ENCODE data around the gene FAM222A.

FAM222A gene

GRCh38 chr12:109744986-109745942, 31.6 kb downstream of the FAM222A start:
- Mint-ChIP-seq H3K9me3 (no peaks in the 10 kb centered on the region), H3K4me1 (no peaks in the 10 kb centered on the region), H3K27me3 (no peaks in the 10 kb centered on the region)

DNA sequence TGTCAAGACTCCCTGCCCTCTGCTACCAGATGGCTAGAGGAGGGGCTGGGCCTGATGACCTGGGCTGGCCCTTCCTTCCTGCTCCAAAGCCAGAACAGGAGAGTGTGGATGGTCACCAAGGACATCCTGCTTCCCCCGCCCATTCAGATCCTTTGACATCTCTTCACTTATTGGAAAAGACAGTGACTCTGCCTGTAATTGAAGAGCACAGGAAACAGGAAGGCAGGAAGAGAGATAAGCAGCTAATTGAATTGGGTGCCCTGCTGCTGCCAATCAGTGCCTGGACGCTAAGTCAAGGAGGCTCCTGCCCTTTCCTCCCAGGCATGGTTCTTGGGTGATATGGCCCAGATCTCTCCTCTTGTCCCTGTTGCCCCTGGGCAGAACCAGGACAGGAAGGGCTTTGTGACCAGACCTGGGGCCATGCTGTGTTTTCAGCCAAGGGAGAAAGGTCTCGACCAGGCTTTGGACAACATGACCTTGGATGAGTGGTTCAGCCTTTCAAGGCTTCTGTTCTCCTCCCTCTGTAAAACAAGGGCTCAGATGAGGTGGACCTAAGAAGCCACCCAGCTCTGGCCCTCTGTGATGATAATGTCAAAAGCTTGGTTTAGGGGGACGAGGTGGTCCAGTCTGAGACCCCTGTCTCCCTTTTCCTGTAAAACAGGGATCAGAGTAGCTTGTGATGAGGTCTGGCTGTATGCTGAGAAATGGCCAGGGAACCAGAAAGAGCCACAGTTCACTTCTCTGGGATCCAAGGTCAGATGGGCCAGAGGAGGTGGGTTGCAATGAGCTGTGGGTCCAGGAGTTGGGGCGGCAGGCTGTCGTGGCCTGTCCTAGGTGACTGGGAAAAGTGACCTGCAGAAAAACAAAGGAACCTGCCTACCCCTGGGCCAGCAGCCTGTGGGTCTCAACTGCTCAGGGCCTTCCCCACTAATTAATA, 38.8 kb downstream of the FAM222A start:
- no peaks in the 10 kb centered on the region for H3K4me1 Mint-ChIP-seq
- H3K36me3 Mint-ChIP-seq, result peaks cover 8% of the 10 kb centered on the region
- H3K4me3 Mint-ChIP-seq, result no peak overlapping the region
- no peak overlapping the region for H3K27ac Mint-ChIP-seq
- no peaks in the 10 kb centered on the region for H3K27me3 Mint-ChIP-seq
- H3K9me3 Mint-ChIP-seq, result peaks cover 8% of the 10 kb centered on the region

More at GRCh38 chr12:109744986-109745942, 31.6 kb downstream of the FAM222A start:
- Mint-ChIP-seq H3K4me3 (no peak overlapping the region), H3K27ac (no peak overlapping the region), H3K36me3 (no peaks in the 10 kb centered on the region)

DNA sequence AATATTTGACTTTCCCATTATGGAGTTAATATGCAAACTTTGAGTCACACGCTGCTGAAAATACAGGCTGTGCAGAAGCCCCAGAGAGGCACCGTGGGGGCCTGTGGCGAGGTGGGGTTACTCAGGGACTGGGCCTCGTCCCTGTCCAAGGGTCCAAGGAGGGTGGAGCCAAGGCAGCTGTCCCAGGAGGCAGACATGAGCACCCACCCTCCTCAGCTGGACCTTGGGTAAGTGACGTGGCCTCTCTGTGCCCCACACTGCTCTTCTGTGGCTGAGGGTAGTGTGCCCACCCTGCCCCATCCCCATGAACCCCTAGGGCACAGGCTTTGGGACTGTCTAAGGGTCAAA, 39.4 kb downstream of the FAM222A start:
- Mint-ChIP-seq H3K27ac (no peak overlapping the region), H3K9me3 (peaks cover 9% of the 10 kb centered on the region), H3K4me1 (no peaks in the 10 kb centered on the region), H3K27me3 (no peaks in the 10 kb centered on the region), H3K36me3 (peaks cover 8% of the 10 kb centered on the region), H3K4me3 (no peak overlapping the region)

- no peak overlapping the region for H3K4me3 Mint-ChIP-seq
- no peaks in the 10 kb centered on the region for H3K27me3 Mint-ChIP-seq
- peaks cover 8% of the 10 kb centered on the region for H3K36me3 Mint-ChIP-seq
- no peaks in the 10 kb centered on the region for H3K4me1 Mint-ChIP-seq
- H3K9me3 Mint-ChIP-seq, result peaks cover 9% of the 10 kb centered on the region
- no peak overlapping the region for H3K27ac Mint-ChIP-seq
Measured at GRCh38 chr12:109753959-109754358, 40.3 kb downstream of the FAM222A start.

GRCh38 chr12:109756457-109756856, 42.8 kb downstream of the FAM222A start:
- peaks cover 9% of the 10 kb centered on the region for H3K9me3 Mint-ChIP-seq
- H3K4me1 Mint-ChIP-seq, result peaks cover 3% of the 10 kb centered on the region
- H3K27ac Mint-ChIP-seq, result no peak overlapping the region
- H3K36me3 Mint-ChIP-seq, result peaks cover 8% of the 10 kb centered on the region
- no peaks in the 10 kb centered on the region for H3K27me3 Mint-ChIP-seq
- no peak overlapping the region for H3K4me3 Mint-ChIP-seq

DNA sequence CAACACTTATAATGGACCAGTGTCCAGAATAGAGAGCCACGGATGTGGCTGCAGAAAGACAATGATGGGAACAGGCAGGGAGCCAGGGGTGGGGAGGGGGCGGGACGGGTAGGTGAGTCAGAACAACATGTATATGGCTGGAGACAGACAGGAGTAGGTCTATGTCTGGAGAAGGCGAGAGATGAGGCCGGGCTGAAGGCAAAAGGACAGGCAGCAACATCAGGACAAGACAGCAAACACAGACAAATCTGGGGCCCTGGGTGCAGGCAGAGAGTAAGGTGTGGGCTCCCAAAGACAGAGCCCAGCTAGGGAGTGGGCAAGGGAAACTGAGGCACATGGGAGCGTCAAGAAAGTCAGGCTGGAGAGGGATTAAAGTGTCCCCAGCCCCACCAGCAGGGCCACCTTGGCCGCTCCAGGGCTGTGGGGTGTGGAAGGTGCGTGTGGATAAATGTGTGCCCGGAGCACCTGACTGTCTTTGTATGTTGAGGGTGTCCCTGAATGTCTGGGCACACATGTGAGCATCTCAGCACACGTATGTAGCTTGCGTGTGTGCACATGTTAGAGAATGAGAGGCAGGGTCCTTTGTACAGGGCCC, 44.1 kb downstream of the FAM222A start:
- Mint-ChIP-seq H3K9me3 (peaks cover 9% of the 10 kb centered on the region), H3K36me3 (peaks cover 8% of the 10 kb centered on the region), H3K27ac (no peak overlapping the region), H3K4me3 (no peak overlapping the region), H3K4me1 (peaks cover 3% of the 10 kb centered on the region), H3K27me3 (no peaks in the 10 kb centered on the region)

DNA sequence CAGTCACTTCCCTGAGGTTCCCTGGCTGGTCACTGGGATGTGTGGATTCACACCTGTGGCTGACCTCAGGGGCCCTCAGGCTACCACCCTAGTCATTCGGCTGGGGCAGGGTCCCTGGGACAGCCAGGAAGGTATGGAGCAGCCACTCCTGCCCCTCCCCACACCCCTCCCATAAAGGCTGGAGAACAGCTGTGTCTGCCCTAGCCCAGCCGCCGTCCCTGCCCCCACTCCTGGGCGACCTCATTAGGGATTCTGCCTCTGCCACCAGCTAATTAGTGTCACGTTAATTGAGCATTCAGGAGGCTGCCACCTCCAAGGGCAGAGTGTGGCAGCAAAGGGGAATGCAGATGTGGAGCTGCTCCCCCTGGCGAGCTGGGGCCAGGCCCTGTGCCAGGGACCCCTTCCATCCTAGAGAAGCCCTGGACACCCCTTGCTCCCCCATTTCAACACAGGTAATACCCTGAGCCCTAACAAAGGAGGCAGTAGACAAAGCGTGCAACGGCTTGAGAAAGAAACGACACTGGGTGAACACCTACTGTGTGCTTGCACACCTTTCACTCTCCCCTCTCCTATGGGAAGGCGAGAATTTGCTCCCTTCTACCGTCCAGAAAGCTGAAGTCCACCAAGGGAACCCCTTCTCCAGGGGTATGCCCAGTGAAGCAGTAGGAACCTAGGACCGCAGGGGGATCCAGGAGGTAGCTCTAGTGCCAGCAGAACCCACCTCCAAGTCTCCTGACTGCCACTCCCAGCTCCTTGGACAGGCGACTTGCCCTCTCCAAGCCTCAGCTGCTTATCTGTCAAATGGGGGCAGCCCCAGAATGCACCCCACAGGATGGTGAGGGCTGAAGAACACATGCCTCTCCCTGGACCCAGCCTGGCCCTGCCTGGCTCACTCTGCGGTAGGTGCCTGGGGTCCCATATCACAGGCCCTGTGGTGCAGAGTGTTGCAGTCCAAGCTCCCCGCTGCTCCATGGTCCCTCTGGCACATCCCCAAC, 45.1 kb downstream of the FAM222A start:
- Mint-ChIP-seq H3K4me1 (peaks cover 3% of the 10 kb centered on the region), H3K27me3 (no peaks in the 10 kb centered on the region), H3K27ac (no peak overlapping the region), H3K9me3 (peaks cover 9% of the 10 kb centered on the region), H3K4me3 (no peak overlapping the region), H3K36me3 (peaks cover 8% of the 10 kb centered on the region)

GRCh38 chr12:109759595-109759994, 46.0 kb downstream of the FAM222A start:
- H3K27me3 Mint-ChIP-seq, result no peaks in the 10 kb centered on the region

DNA sequence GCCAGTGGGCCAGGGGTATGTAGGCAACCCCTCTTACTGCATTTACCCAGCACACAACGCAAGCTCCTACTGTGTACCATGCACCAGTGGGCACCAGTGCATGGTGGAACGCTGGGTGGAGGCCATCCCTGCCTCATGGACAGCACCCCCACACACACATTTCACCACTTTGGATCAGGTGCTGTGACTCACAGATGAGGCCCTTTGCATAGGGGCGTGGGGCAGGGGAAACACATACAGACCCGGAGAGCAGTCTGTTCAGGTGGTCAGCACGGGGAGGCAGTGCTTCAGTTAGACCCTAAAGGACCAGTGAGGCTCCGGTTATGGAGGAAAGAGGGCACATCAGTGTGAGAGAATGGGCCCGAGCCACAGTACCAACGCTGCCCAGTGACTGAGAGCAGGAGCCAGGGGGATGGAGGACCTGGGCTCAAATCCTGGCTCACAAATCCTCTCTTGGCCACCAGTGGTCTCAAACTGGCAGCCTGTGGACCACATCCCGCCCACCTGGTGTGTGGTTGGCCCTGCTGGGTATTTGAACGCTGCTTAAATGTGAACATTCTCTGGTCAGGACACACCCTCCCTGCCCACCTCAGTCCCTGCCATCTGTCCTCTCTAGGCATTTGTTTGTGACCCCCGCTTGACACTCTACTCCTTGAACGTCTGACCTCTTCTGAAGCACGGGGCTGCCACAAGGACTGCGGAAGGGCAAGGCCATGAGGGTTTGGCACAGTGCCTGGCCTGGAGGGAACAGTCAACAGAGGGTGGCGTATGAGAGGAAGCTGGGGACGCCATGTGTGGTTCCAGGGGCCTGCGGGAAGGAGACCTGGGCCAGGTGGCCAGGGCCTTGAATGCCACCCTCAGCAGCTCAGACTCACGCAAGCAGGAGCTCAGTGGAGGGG, 46.7 kb downstream of the FAM222A start:
- H3K4me3 Mint-ChIP-seq, result no peak overlapping the region
- H3K27ac Mint-ChIP-seq, result no peak overlapping the region
- peaks cover 9% of the 10 kb centered on the region for H3K9me3 Mint-ChIP-seq
- H3K27me3 Mint-ChIP-seq, result no peaks in the 10 kb centered on the region
- peaks cover 8% of the 10 kb centered on the region for H3K36me3 Mint-ChIP-seq
- H3K4me1 Mint-ChIP-seq, result peaks cover 3% of the 10 kb centered on the region

More at GRCh38 chr12:109759595-109759994, 46.0 kb downstream of the FAM222A start:
- Mint-ChIP-seq H3K27ac (no peak overlapping the region), H3K36me3 (peaks cover 8% of the 10 kb centered on the region), H3K4me3 (no peak overlapping the region), H3K9me3 (peaks cover 9% of the 10 kb centered on the region), H3K4me1 (peaks cover 3% of the 10 kb centered on the region)

GRCh38 chr12:109760930-109761921, 47.6 kb downstream of the FAM222A start:
- Mint-ChIP-seq H3K4me3 (no peak overlapping the region), H3K9me3 (peaks cover 9% of the 10 kb centered on the region), H3K36me3 (peaks cover 4% of the 10 kb centered on the region), H3K27ac (no peak overlapping the region), H3K4me1 (peaks cover 3% of the 10 kb centered on the region), H3K27me3 (no peaks in the 10 kb centered on the region)

DNA sequence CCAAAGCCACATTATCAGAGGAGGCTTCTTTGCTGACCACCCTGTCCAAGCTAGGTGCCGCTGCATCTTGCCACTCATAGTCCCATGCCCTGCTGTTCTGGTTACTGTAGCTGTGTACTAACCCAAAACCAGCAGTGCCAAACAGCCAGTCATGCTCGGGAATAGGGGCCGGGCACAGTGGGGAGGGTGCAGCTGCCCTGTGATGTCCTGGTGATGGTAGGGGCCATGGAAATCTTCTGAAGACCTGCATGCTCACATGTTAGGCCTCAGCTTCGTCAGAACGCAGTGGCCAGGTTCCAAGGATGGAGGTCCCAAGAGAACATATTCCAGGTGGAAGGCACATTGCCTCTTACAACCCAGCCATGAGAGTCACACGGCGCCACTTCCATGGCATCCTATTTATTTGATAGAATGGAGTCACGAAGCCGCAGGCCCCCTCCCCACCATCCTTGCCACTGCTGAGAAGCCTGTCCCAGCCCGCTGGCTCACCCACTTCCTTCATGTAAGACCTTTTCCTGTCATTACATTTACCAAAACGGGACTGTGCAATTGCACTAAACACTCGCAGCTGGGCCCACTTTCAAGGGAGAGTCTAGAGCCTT, 48.5 kb downstream of the FAM222A start:
- Mint-ChIP-seq H3K4me3 (no peak overlapping the region), H3K36me3 (peaks cover under 1% of the 10 kb centered on the region), H3K4me1 (peaks cover 3% of the 10 kb centered on the region), H3K9me3 (peaks cover 3% of the 10 kb centered on the region), H3K27me3 (no peaks in the 10 kb centered on the region), H3K27ac (peak overlapping the region; percentile 35)

GRCh38 chr12:109762673-109763191, 49.1 kb downstream of the FAM222A start:
- Mint-ChIP-seq H3K27me3 (no peaks in the 10 kb centered on the region), H3K36me3 (no peaks in the 10 kb centered on the region), H3K9me3 (no peaks in the 10 kb centered on the region)

More at GRCh38 chr12:109762673-109763191, 49.1 kb downstream of the FAM222A start:
- no peak overlapping the region for H3K27ac Mint-ChIP-seq
- no peak overlapping the region for H3K4me3 Mint-ChIP-seq
- H3K4me1 Mint-ChIP-seq, result peaks cover 3% of the 10 kb centered on the region

All from activated naive CD4-positive, alpha-beta T cell treated with anti-CD3 and anti-CD28 coated beads, Interleukin-2, amount 50 U/mL, for 24 hours (primary cell).